ENCODE measurements around the gene STARD3. TPM values are rescaled to one million over a fixed set of nuclear protein-coding genes. Genes with fewer than 3 reads are reported as not detected.

Gene STARD3
- total RNA-seq, 6 experiments from 2014 or later: 24.3 to 49.8 (median 28.0) TPM

GRCh38 chr17:39663340-39663687 is 26.4 kb downstream of the STARD3 start:
- Histone ChIP-seq H3K9me3 (no peaks in the 10 kb centered on the region), H3K4me1 (peaks cover 0 to 45% (median 21%) of the 10 kb centered on the region in 4 donors), H3K4me3 (no peak overlapping the region), H3K27ac (no peak overlapping the region), H3K27me3 (no peaks in the 10 kb centered on the region), H3K36me3 (no peaks in the 10 kb centered on the region)
- DNase-seq (no peak), ATAC-seq (no peak)
- WGBS (ENCODE audit: insufficient coverage, low coverage, low lambda C conversion rate, missing lambda C conversion rate): 20% methylated on average over 3 of the region's 4 CpGs
- no peak for TF ChIP-seq POLR2A (IDR thresholded peaks at IDR 0.05)
- TF ChIP-seq CTCF (IDR thresholded peaks at IDR 0.05): no peak
- intact Hi-C loops (cut with DNase I): no loop called here

GRCh38 chr17:39663688-39664580 is 27.0 kb downstream of the STARD3 start:
- intact Hi-C loops (cut with DNase I): no loop called here
- Histone ChIP-seq H3K9me3 (no peaks in the 10 kb centered on the region), H3K36me3 (no peaks in the 10 kb centered on the region), H3K4me3 (no peak overlapping the region), H3K27me3 (peaks cover 0 to 2% of the 10 kb centered on the region in 2 donors), H3K4me1 (peaks cover 0 to 45% (median 22%) of the 10 kb centered on the region in 4 donors), H3K27ac (no peak overlapping the region)
- TF ChIP-seq POLR2A (IDR thresholded peaks at IDR 0.05) (no peak), CTCF (IDR thresholded peaks at IDR 0.05) (no peak)
- DNase-seq: peak in 1 of 3 donors; percentile 71
- peak in 2 of 4 donors; percentile 15 to 39 for ATAC-seq
- WGBS (ENCODE audit: insufficient coverage, low coverage, low lambda C conversion rate, missing lambda C conversion rate): 40% methylated on average over 9 of the region's 17 CpGs

- no peak for DNase-seq
- Histone ChIP-seq H3K27me3 (peaks cover 0 to 4% of the 10 kb centered on the region in 2 donors), H3K36me3 (no peaks in the 10 kb centered on the region), H3K4me1 (peaks cover 0 to 45% (median 22%) of the 10 kb centered on the region in 4 donors), H3K27ac (no peak within 1 kb of the TSS), H3K9me3 (no peaks in the 10 kb centered on the region), H3K4me3 (no peak within 1 kb of the TSS)
- intact Hi-C loops (cut with DNase I): no loop called here
- ATAC-seq: no peak
- WGBS (ENCODE audit: insufficient coverage, low coverage, low lambda C conversion rate, missing lambda C conversion rate): 45% methylated on average over 10 of the region's 15 CpGs
- TF ChIP-seq CTCF (IDR thresholded peaks at IDR 0.05): no peak
- no peak for TF ChIP-seq POLR2A (IDR thresholded peaks at IDR 0.05)
Measured at GRCh38 chr17:39664581-39665561, 27.9 kb downstream of the STARD3 start, which contains the start of gene TCAP. TCAP (plus strand) TSS chr17:39665349; CDS start chr17:39665360, 11 bp downstream.

GRCh38 chr17:39665642-39666224 is 28.8 kb downstream of the STARD3 start:
- H3K4me1 ChIP-seq: peaks cover 0 to 45% (median 22%) of the 10 kb centered on the region in 4 donors

More at GRCh38 chr17:39665642-39666224, 28.8 kb downstream of the STARD3 start:
- intact Hi-C loops (cut with DNase I): no loop called here
- Histone ChIP-seq H3K36me3 (no peaks in the 10 kb centered on the region), H3K27ac (no peak overlapping the region), H3K4me3 (no peak overlapping the region), H3K27me3 (peaks cover 0 to 4% of the 10 kb centered on the region in 2 donors), H3K9me3 (no peaks in the 10 kb centered on the region)
- TF ChIP-seq POLR2A (IDR thresholded peaks at IDR 0.05): no peak
- peak in 2 of 4 donors; percentile 4 to 5 for TF ChIP-seq CTCF (IDR thresholded peaks at IDR 0.05)
- DNase-seq (no peak), ATAC-seq (peak; percentile 3 to 22 (median 12))
- WGBS (ENCODE audit: insufficient coverage, low coverage, low lambda C conversion rate, missing lambda C conversion rate): 0% methylated on average over 1 of the region's 17 CpGs

All from right lobe of liver (tissue), 6 donors.